Stomach smooth muscle (tissue), 2 donors: ENCODE results near the gene XPOT.

Source experiments
- H3K27ac ChIP-seq: one replicate; pipeline ENCODE4 v1.7.0; 2013; ENCODE audit warnings: mild to moderate bottlenecking, low read length, inconsistent platforms
- H3K27me3 ChIP-seq, 2 donors: one replicate each; pipeline ENCODE4 v1.7.0; 2013; ENCODE audit warnings: low read length in 2 of 2; ENCODE audit not compliant: insufficient read depth in 2 of 2, control insufficient read depth in 1 of 2
- H3K36me3 ChIP-seq, 2 donors: one replicate each; pipeline ENCODE4 v1.7.0; 2013; ENCODE audit warnings: low read length in 2 of 2; ENCODE audit not compliant: control insufficient read depth in 2 of 2, insufficient read depth in 2 of 2
- H3K4me1 ChIP-seq: one replicate; pipeline ENCODE4 v1.7.0; 2013; ENCODE audit warnings: low read length; ENCODE audit not compliant: control insufficient read depth, insufficient read depth
- H3K4me3 ChIP-seq, 2 donors: one replicate each; pipeline ENCODE4 v1.7.0; 2013; ENCODE audit warnings: low read length in 2 of 2
- H3K9ac ChIP-seq, 2 donors: one replicate each; pipeline ENCODE4 v1.7.0; 2013; ENCODE audit warnings: low read length in 2 of 2, mild to moderate bottlenecking in 1 of 2
- H3K9me3 ChIP-seq, 2 donors: one replicate each; pipeline ENCODE4 v1.7.0; 2013; ENCODE audit warnings: low read length in 2 of 2; ENCODE audit not compliant: control insufficient read depth in 2 of 2
- donor health status: healthy.
- donor health status: Pancreatic carcinoma.

The XPOT gene

DNA sequence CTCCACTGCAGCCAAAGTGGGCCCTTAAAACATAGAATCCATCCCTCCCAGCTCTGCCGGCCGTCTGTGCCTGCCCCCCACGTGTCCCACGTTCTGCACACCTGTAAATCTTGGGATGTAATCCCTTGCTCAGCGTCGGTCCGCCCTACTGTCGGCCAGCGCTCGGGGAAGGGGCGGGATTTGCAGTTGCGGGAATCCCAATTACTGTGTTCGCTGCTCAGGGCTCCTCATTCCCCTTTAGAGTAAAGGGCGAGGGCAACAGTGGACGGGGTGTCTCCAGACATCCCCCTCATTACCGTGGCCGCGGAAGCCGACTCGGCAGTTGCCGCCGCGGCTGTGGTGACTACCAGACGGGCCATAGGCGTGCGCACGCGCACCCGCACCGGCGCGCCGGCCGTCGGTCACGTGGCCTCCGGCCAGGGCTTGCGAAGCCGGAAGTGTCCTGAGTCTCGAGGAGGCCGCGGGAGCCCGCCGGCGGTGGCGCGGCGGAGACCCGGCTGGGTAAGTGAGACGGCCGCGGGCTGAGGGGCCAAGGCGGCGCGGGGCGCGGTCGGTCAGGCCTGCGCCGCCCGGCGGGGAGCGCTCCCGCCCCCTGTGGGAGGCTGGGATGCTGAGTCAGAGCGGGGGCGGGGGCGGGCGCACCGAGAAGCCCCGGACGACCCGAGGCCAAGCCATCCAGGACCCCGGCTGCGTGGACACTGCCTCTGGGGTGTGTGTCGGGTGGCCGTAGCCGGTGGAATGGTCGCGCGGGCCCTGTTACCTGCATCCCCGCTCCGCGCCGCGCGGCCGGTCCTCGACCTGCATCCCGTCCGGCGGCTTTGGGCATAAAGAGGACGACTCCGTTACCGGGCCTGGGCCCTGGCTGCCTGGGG, 47.7 kb downstream of the XPOT start, which contains the start of gene TBK1:
TSS of gene TBK1 (plus strand) at position 434 of the 872 bp plus-strand sequence. CDS start 3,751 bp downstream, outside the sequence.
- Histone ChIP-seq H3K9ac (peak within 1 kb of the TSS; percentile 88 to 93), H3K27me3 (no peaks in the 10 kb centered on the region), H3K9me3 (no peaks in the 10 kb centered on the region), H3K27ac (peak within 1 kb of the TSS; percentile 81), H3K4me1 (peaks cover 8% of the 10 kb centered on the region), H3K36me3 (peaks cover 4 to 6% of the 10 kb centered on the region in 2 donors), H3K4me3 (peak within 1 kb of the TSS; percentile 97)

DNA sequence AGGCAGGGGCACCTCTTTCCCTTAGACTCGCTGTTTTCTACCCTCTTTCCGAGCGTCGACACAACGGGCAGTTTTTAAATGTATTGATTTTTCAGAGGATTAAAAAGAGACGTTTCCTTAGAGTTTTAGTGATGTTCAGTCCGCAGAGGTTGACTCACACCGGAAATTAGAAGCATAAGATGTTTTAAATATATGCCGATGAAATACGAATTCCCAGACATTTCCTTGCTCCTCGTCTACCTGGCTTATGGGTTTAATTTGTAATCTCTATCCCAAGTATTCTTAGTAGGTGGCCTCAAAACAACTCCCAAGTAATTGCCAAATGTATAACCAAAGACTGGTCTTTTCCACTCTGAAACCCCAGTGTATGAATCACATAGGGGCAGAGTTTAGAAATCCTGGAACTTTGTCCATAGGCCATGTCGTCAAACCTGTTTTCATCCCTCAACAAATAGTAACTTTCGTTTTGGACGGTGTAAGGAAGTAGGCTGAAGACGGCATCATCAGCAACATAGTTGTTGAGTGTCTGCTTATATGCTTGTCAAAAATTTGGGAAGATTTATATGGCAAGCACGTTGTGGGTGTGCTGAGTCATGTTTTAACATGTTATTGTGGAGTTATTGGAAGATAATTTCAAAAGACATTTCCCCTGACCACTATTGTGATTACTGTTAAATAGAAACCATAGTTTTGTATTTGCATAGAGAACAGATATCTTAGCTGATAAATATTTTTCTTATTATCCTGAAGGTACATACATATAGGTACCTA, 48.6 kb downstream of the XPOT start:
- Histone ChIP-seq H3K27ac (peak overlapping the region; percentile 81), H3K4me1 (peaks cover 8% of the 10 kb centered on the region), H3K9me3 (no peaks in the 10 kb centered on the region)

DNA sequence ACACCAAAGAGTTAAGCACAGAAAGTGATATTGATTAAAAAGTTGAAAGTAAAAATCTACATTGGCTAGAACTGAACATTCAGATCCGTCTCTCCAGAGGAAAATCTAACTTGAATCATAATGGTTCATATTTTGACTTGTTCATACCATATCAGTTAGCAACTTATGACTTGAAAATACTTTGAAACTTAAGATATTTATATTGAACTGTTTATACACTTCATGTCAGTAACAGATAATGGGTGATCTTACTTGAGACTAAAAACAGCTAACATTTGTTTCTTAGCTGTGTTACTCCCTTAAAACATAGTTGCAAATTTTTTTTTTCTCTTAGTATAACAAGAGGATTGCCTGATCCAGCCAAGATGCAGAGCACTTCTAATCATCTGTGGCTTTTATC, 51.3 kb downstream of the XPOT start:
- Histone ChIP-seq H3K36me3 (peaks cover 0 to 3% of the 10 kb centered on the region in 2 donors), H3K9ac (no peak overlapping the region), H3K9me3 (no peaks in the 10 kb centered on the region), H3K27ac (no peak overlapping the region), H3K4me3 (no peak overlapping the region), H3K4me1 (peaks cover 8% of the 10 kb centered on the region), H3K27me3 (no peaks in the 10 kb centered on the region)

More for the DNA sequence above, 48.6 kb downstream of the XPOT start:
- Histone ChIP-seq H3K36me3 (peaks cover 2 to 3% of the 10 kb centered on the region in 2 donors), H3K4me3 (peak overlapping the region; percentile 97), H3K9ac (peak overlapping the region; percentile 88 to 93), H3K27me3 (no peaks in the 10 kb centered on the region)

DNA sequence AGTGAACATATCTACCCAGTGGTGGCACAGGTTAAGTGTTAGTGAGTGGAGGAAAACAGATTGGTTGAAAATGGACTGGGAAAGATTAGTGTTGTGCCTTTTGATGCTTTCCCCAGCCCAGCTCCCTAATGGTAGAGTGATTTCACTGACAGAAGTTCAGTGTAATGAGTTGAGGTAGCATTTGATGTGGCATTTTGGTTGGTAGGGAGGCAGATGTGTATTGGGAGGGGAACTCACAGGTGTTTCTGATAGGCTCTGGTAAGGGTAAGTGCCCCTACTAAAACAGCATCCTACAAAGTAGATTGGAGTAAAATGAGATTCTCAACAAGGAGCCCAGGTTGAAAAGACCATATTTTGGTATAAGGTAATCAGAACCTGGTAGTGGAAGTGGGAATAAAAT, 51.9 kb downstream of the XPOT start:
- Histone ChIP-seq H3K4me3 (no peak overlapping the region), H3K27ac (no peak overlapping the region), H3K27me3 (no peaks in the 10 kb centered on the region), H3K9me3 (no peaks in the 10 kb centered on the region), H3K9ac (no peak overlapping the region), H3K36me3 (peaks cover 0 to 3% of the 10 kb centered on the region in 2 donors), H3K4me1 (peaks cover 7% of the 10 kb centered on the region)

DNA sequence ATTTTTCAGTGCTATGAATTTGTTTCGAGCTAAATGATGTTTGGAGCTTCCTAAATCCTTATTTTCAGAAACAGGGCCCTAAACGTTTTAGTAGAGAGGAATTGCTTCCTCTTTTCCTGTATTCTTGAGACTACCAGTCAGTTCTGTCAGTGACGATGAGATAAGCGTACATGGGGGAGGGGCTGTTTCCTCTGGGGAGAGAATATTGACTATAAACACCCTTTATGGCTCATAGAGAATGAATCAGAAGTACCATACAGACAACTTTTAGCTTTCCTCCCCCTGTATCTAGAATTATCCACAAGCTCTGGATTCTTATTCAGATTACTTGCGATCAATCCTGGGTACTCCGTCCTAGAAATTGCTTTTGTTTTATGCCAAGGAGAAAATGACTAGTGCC, 52.8 kb downstream of the XPOT start:
- H3K9ac ChIP-seq: no peak overlapping the region
- no peaks in the 10 kb centered on the region for H3K27me3 ChIP-seq
- H3K27ac ChIP-seq: no peak overlapping the region
- peaks cover 0 to 3% of the 10 kb centered on the region in 2 donors for H3K36me3 ChIP-seq
- H3K4me3 ChIP-seq: no peak overlapping the region
- no peaks in the 10 kb centered on the region for H3K4me1 ChIP-seq
- H3K9me3 ChIP-seq: no peaks in the 10 kb centered on the region

DNA sequence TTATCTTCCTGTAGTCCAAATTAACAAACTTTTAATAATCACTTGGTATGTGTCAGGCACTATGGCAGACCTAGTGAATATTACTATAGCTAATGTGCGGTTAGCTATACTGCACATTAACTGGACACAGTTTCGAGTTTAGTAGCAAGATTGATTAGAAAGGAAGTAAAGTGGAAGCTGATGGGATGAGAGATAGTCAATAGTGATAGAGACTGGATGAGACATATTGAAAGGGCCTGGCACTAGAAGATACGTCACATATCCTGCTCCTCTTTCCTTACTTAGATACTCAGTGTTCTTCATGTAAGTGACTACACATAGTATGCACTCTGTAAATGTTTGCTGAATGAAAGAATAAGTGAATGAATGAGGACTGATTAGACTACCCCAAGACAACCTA, 53.3 kb downstream of the XPOT start:
- Histone ChIP-seq H3K27ac (no peak overlapping the region), H3K9me3 (no peaks in the 10 kb centered on the region)

DNA sequence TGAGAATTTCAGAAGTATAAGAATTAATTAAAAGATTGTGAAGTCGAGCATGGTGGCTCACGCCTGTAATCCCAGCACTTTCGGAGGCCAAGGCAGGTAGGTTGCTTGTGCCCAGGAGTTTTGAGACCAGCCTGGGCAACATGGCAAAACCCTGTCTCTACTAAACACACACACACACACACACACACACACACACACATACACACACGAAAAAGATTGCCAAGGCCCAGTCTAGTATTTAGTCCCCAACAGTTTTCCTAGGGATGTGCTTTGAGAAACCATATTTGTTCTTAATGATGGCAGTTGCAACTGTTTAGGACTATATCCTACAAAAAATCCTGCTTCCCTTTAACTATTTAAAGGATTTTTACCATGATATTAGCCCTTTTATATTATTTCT, 53.7 kb downstream of the XPOT start:
- Histone ChIP-seq H3K9me3 (no peaks in the 10 kb centered on the region), H3K27ac (no peak overlapping the region), H3K36me3 (peaks cover 0 to 3% of the 10 kb centered on the region in 2 donors), H3K27me3 (no peaks in the 10 kb centered on the region), H3K9ac (no peak overlapping the region), H3K4me1 (no peaks in the 10 kb centered on the region), H3K4me3 (no peak overlapping the region)

More for the DNA sequence above, 53.3 kb downstream of the XPOT start:
- H3K4me3 ChIP-seq: no peak overlapping the region
- H3K36me3 ChIP-seq: peaks cover 0 to 3% of the 10 kb centered on the region in 2 donors
- no peak overlapping the region for H3K9ac ChIP-seq
- no peaks in the 10 kb centered on the region for H3K4me1 ChIP-seq
- H3K27me3 ChIP-seq: no peaks in the 10 kb centered on the region

DNA sequence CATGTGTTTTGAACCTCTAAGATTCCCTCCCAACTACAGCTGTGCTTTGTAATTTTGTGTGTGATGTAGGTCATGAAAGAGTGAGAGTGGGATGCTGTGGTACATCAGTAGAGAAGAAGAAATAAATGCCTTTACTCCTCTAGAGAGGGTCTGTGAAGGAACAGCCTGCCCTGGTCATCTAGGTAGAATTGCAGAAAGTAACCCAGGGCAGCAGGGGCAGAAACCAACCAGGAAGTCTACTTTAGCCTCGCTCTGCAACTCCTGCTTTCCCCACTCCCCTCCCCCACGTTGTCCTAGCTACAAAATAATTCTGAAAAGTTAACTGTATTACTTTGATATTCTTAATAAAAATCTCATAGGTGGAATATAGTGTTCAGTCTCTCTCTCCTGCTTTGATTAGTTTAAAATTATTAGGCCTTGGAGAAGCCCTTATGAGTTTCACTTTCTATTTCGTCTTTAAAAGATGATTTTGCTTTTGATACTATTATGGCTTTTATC, 55.3 kb downstream of the XPOT start:
- H3K9ac ChIP-seq: peak overlapping the region; percentile 7 to 62
- no peak overlapping the region for H3K27ac ChIP-seq
- no peaks in the 10 kb centered on the region for H3K27me3 ChIP-seq
- H3K9me3 ChIP-seq: no peaks in the 10 kb centered on the region
- H3K4me3 ChIP-seq: peak overlapping the region; percentile 54 to 58
- no peaks in the 10 kb centered on the region for H3K4me1 ChIP-seq
- H3K36me3 ChIP-seq: peaks cover under 1 to 5% of the 10 kb centered on the region in 2 donors

DNA sequence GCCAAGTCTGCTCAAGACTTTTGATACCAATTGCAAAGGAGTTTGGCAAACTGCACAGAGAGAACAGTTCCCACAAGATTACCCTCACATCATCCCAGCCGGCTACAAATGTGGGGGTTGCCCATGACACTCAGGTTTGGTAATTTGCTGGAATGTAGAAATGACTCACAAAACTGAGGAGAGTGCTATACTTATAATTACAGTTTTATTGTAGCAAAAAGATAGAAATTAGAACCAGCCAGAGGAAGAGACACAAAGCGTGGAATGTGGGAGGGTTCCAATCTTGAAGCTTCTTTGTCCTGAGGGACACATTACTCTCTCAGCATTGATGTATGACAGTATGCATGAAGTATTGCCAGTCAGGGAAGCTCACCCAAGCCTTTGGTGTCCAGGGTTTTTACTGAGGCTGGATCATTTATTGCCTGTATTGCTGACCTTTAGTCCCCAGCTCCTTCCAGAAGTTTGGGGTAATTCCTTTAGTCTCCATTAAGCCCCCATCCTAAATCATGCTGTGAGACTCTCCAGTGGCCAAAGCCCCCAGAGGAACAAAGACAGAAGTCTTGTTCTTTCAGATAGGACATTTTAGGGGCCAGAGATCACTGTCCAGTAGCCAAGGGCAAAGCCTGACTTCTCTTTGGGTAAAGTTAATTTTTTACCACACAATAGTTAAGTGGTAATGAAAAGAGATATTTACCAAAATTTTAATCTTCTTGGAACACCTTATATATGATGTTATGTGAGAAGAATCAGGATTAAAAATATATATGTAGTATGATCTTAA, 57.6 kb downstream of the XPOT start:
- Histone ChIP-seq H3K27ac (no peak overlapping the region), H3K27me3 (no peaks in the 10 kb centered on the region), H3K36me3 (peaks cover 6 to 9% of the 10 kb centered on the region in 2 donors)

DNA sequence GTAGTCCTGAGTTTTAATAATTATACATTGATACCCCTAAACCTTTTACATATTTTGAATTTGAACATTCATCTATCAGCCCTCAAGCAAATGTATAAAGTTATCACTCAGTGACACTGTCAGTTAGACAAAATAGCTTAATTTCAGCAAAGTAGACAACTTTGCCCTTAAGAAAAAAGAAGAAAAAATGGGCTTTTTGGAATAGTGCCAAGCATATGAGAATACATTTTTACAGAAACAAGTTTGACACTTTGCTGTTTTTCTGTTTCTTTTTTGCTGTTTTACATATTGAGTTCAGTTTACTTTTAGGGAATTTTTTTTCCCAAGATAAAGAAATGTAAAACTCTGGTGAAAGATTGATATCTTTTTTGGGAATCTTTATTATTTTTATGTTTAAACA, 62.0 kb downstream of the XPOT start:
- no peaks in the 10 kb centered on the region for H3K9me3 ChIP-seq
- H3K27me3 ChIP-seq: no peaks in the 10 kb centered on the region
- H3K4me3 ChIP-seq: no peak overlapping the region
- H3K27ac ChIP-seq: no peak overlapping the region
- H3K36me3 ChIP-seq: peaks cover 21 to 39% of the 10 kb centered on the region in 2 donors
- H3K4me1 ChIP-seq: no peaks in the 10 kb centered on the region
- H3K9ac ChIP-seq: no peak overlapping the region

More for the DNA sequence above, 57.6 kb downstream of the XPOT start:
- Histone ChIP-seq H3K4me3 (no peak overlapping the region), H3K9ac (no peak overlapping the region), H3K9me3 (no peaks in the 10 kb centered on the region), H3K4me1 (no peaks in the 10 kb centered on the region)
